ENCODE data around the gene PRKN. TPM values are rescaled to one million over a fixed set of nuclear protein-coding genes. Genes with fewer than 3 reads are reported as not detected.

PRKN gene
- total RNA-seq, 1 donor from 2014 or later = 5.9 TPM

DNA sequence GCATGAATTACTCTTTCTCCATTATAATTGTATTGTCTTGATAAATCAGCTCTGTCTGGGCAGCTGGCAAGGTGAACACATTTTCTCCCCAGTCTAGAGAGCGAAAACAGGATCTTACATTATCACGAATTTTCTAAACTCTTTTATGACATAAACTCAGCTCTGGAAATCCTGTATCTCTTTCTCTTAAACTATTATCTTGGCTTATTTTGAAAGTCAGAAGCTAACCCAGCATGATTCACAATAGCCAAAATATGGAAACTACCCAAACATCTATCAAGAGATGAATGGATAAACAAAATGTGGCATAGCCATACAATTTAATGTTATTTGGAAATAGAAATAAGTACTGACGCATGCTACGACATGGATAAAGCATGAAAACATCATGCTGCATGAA is 1427.8 kb downstream of the PRKN start:
- DNase-seq = no peak

Other genes with a start within 250 kb of the PRKN start
- 6.7 TPM for gene PACRG, start 208 bp upstream of the PRKN start, total RNA-seq

All from occipital lobe (tissue), 2 donors.